A673 (cell line): ENCODE data around the gene RBM15B.

ENCODE experiments used
- CTCF ChIP-seq: fragments of 300-800, 200-600 bp; sonication (generic); conservative IDR thresholded peaks from 2 replicates; pipeline ENCODE4 v1.5.1; 2017; ENCODE audit warnings: low read depth, mild to moderate bottlenecking, antibody characterized with exemption, low read length, moderate library complexity, mixed read lengths
- EZH2 ChIP-seq: fragments of 200-600 bp; sonication (generic); IDR thresholded peaks from 2 replicates; pipeline ENCODE4 v1.6.1; 2017; ENCODE audit warnings: borderline replicate concordance, low read depth, mild to moderate bottlenecking, mixed read lengths, antibody characterized with exemption, low read length; ENCODE audit not compliant: poor library complexity, severe bottlenecking

- no peak for TF ChIP-seq EZH2
- no peak for TF ChIP-seq CTCF
Measured at GRCh38 chr3:51429138-51429537, 38.1 kb downstream of the RBM15B start.
